ENCODE results near the gene APOD.

APOD gene

DNA sequence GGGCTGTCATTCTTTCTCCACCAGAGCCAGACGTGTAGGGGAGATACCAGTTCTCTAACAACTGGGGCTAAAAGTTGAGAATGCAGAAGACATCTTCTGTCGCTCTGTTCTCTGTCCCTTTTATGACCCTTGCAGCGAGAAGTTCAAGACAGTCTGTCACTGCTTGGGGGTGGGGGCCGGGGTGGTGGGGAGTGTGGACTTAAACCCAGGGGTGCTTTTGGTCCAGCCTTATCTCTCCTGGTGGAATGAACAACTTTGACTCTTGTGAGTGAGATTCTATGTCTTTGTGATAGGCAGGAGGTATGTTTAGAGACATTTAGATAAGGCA is 767 bp upstream of the APOD start:
- DNase-seq: no peak

DNA sequence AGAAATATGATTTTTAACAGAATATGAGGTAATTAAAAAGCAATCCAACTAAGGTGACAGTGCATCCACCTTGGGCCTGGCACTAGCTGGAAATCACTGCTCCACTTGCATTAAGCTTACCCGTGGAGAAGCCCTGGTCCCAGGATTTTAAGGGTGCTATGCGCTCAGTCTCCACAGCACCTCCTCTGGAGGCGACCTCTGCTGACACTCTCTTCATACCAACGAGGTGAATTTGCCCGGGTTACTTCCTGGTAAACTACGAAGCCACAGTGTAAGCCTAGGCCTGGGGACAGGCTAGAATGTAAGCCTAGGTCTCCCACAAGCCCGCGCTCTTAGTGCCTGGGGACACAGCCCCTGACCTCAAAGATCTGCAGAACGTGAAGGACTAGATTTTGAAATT is 793 bp downstream of the APOD start:
- DNase-seq: no peak

DNA sequence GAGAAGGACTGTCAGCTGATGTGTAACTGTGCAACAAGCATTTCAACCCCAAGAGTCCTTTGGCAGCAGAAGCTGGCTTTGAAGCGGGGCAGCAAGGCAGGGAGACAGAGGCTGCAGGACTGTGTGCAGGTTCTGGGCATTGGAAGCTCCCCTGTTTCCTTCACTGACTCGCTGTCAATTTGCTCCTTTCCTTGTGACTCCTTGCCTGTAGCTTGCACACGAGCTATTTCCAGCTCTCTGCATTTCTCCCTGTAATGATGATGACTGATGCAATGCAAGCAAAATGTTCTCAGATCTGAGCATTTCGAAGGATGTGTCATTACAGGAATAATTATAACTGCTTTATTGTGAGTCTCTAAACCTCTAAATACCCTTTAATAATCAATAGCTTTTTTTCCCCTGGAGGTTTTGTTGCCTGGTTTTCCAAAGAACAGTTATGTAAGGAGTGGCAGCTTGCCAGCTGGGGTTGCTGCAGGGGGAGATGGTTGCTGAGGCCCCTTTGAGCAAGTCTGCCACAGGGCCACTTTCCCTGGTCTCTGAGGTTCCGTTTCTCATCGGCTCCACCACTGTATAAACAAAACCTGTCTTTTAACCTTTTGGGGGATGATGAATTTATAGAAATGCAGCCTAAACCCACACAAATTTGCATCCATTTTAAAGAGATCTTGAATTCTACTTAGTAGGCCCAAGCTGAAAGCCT is 2.8 kb downstream of the APOD start:
- DNase-seq: no peak

DNA sequence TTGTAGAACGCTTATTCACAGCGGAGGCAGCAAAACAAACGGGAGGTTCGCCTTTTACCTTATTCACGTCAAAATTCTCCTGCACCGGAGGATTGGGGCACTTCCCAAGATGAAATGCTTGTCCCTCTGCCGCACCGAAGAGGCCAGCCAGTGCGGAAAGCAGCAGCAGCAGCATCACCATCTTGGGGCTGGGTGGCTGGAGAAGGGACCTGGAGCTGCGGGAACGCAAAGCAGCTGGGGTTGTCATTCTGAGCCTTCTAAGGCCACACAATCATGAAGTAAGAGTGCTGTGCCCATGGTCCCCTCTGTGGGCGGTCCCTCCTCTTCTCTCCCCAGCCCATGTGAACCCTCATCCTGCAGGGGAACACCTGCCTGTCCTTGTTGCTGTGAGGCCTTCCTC is 4.5 kb downstream of the APOD start:
- no peak for DNase-seq

DNA sequence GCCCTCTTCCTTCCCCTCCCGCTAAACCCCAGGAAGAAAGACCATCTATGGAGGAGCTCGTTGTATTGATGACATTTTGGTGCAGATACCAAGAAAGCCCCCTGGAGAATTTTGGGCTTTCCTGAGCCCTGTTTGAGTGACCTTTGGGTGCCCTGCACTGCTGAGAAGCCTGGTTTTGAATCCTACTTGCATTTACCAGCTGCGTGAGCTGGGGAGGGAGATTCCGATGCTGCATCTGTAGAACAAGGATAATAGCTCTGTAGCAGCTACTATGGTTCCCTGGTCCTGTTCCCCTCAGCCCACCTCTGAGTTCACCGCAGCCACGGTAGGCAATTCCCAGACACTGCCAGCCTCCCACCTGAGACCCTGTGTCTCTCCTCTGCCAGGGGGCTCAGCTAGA is 5.2 kb downstream of the APOD start:
- DNase-seq: no peak

DNA sequence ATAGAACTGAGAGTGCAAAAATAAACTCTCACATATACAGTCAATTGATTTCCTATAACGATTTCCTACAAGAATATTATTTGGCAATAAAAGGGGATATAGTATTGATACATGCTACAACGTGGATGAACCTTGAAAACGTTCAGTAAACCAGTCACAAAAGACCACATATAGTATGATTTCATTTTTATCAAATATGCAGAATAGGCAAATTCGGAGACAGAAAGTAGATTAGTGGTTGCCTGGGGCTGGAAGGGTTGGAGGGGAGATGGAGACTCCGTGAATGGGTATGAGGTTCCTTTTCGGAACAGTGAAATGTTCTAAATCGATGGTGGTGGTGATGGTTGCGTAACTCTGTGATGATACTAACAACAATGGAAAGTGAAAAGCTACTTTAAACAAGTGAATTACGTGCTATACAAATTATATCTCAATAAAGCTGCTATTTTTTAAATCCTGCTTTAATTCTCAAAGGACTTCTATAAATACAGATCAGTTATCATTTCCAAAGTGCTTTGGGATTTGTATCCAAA is 6.0 kb downstream of the APOD start:
- no peak for DNase-seq

DNA sequence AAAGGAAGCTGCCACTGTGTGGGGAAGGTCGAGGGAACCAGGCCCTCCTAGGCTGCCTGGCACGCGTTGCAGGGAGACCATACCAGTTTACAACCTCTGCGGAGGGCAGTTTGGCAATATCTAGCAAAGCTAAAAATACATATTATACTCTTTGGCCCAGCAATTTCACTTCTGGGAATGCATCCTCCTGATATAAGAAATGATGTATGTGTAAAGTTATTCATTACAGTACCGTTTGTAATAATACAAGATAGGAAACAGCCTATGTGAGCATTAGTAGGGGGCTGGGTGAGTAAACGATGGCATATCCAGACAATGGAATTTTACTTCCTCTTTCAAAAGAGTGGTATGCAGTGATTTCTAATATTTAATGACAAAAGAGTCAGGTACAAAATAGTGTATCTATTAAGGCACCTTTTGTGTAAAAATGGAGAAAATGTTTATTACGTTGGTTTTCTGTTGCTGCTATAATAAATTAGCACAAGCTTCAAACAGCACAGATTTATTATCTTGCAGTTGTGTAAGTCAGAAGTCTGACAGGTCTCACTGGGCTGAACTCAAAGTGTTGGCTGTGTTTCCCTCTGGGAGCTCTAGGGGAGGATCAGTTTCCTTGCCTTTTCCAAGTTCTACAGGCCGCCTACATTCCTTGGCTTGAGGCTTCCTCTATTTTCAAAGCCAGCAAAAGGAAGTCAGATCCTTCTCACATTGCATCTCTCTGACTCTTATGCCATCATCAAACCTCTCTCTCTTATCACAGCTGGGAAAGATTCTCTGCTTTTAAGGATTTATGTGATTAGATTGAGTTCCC is 9.0 kb downstream of the APOD start:
- DNase-seq: no peak

DNA sequence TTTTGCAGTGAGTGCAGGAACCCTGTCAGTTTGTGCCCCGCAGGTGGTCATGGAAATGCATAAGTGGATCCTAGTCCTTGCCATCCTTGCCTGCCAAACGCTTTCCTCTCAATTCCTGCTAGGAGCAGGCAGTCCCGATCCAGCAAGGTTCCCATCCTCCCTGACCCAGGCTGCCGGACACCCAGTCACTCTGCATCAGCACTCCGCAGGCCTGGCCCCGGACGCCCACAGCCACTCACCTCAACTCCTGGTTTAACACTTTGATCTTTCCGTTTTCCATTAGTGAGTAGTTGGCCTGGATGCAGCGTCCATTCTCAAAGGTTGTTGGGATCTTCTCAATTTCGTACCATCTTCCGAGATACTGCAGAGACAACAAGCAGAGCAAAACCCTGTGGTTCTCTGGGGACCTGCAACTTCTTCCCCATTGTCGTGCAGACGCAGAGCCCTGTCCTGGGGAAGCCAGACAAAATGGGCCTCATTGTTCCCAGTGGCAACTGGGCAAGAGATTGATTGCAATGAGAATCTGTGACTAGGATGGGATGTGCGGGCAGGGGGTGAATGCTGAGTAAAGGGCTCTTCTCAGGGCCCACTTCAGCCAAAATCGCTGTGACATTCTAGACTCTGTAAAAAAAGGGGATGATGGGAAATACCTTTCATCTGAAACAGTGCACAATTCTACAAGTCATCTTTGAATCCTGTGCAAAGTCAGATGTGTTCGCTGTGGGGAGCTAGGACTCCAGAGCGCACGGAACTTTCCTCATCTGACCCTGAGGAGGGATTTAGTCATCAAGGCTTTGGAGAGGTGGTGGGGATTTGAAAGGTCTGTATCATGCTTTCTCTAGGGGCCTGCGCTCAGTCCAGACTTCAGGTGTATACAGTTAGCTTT is 9.9 kb downstream of the APOD start:
- DNase-seq: no peak

DNA sequence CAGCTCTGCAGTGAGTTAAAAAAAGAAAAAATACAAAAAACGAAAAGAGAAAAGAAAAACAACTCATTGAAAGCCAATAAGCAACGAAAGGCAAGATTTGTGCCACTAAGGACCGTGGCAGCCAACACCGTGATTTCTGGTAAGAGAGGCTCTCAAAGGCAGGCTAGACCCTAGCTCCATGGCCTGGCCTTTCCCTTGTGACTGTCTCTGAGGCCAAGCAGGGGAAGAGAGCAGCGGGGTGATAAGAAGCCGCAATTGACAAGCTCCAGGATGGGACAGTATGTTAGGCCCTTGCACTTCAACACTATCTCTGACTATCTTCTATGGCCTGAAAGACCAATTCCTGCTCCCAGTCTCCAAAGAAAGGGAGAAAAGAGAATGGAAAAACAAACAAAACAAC is 12.4 kb downstream of the APOD start:
- no peak for DNase-seq

DNA sequence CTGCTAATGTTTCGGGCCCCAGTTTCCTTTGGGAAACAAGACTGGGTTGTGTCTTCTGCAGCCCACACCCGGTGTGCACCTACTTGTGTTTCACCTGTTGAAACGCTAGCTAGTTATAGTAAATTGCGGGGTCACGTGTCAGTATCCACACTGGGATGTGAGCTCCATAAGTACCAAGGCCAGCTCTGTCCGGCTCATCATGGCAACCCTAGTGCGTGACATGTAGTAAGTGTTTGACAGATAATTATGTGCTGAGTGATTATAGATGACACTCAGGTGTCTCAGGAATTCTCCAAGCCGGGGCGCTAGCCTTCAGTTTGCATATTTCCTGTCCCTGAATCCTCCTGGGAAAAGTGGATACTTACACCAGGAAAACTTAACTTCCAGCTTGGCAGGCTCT is 12.8 kb downstream of the APOD start:
- no peak for DNase-seq

DNA sequence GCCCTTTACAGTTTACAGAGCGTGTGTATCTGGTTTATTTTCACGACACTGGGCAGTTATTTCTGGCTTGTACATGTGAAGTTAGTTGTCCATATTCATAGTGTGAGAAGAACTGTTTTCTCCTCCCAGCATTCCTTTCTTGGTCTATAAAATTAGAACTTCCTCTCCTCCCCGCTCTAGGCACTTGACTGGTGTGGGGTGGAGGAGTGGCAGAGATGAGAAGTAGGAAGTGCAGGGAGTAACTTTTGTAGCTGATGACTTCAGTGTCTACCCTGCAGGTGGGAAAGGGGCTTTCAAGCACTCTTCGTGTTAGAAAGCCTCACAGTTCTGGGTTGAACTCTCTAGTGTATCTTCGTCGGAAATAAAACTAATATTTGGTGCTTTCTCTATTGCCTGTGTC is 13.4 kb downstream of the APOD start:
- no peak for DNase-seq

DNA sequence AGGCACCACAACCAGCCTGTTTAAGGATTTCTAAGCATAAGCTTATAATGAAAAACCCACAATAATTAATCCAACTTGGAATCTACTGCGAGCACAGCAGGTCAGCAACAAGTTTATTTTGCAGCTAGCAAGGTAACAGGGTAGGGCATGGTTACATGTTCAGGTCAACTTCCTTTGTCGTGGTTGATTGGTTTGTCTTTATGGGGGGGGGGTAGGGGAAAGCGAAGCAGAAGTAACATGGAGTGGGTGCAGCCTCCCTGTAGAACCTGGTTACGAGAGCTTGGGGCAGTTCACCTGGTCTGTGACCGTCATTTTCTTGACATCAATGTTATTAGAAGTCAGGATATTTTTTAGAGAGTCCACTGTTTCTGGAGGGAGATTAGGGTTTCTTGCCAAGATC is 15.1 kb downstream of the APOD start:
- DNase-seq: no peak

DNA sequence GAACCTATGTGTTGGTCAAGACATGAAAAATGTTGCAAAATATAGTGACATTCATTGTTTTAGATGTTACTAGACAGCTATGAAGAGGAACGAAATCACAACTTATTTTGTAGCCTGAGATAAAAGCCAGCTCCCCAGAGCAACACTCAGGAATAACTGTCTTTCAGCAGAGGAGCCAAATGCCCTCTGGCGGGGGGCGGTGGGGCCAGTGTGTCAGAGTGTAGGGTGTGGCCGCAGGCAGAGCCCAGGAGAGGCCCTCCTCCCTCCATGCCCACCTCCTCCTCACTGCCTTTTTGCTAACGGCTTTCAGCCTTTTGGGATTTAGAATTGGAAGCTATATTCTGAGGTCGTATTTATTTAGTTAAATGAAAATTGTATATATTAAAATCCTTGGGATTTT is 16.9 kb downstream of the APOD start:
- DNase-seq: no peak

DNA sequence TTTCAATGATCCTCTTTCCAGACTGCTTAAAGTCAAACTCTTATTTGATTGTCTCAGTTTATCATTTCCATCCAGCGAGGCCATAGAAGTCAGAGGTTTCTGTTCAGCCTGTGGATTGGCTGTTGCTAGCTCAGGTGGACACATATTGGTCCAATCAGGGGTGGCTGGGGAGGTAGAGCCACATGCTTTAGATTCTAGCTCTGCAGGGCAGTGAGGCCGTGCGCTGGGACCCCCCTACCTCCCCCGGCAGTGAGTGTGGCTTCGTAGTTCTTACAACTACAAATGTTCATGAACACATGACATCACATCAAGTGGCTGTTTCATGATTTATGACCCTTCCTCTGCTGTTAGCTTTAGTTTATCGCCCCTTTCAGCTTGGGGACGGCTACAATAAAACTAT is 18.0 kb downstream of the APOD start:
- no peak for DNase-seq

DNA sequence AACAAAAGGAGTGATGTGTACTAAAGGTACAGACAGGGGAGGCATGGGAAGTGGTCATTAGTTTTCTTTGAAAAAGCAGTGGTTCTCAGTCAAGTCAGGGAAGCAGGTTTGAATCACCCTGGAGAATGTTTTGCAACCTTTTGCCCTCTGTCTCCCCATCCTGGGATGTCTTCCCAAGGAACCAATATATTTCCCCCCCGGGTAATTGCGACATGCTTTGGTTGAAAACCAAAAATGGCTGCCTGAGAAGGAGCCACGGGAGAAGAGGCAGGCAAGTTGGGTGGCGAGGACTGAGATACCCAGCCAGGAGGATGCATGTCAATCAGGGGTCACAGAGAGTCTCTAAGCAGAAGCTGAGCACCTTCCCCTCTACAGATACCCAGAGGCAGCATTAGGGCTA is 20.4 kb downstream of the APOD start:
- DNase-seq: no peak

DNA sequence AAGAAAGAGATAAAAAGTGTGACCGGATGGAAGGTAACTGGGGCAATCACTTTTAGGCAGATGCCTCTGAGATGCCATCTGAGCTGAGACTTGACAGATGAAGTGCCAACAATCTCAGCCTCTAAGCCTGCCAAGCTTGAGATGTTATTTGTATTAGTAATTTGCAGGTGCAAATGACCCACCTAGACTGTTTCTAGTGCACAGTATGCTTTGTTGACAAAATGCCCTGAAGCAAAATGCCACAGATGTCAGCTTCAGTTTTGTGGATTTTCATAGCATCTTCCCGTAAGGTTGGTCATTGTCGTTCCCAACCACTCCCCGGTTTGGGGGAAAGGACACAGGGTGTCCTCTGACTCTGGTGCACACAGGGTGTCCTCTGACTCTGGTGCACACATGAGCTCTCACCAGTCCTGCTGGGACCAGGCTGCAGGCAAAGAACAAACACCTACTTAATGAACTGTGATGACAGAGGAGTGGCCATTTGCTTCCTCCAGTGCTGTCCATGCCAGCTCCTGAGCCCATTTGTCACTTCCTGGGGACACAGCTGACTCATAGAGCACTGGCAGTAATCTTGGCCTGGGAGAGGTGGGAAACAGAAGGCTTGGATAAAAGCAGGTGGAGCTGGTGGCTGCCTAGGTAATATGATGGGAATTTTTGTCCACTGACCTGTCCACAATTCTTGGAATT is 23.9 kb downstream of the APOD start:
- no peak for DNase-seq

DNA sequence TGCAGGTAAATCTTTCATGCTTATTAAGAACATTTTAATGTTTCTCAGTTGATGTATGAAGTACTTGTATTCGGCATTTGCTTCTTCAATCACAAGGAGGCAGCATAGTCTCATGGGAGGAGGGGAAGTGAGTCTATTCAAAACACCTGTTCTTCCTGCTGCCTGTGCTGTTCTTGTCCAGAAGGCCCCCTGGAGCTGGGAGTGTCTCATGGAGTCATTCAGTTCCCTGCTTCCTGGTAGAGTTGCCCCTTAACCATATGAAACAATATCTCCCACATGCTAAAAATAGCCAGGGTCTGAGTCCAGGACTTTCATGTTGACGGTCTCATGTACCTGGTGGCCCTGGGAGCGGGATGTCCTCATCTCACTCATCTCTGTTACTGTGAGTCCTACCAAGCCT is 25.1 kb downstream of the APOD start:
- no peak for DNase-seq

DNA sequence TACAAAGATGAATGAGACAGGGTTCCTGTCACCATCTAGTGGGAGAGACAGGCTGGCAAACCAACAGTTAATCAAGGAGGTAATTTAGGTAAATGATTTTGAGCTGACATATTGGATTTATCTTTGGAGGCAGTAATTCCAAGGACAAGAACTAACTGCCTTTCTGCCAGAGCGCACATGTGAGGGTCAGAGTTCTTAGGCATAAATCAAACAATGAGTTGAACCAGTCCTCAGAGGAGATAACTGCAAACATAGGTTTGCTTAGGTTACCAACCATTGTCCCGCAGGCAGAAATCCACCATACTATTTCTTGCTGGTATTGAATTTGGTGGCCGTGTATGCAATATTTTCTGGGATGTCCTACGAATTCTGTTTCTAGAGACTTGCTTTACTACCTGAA is 26.4 kb downstream of the APOD start:
- DNase-seq: no peak

DNA sequence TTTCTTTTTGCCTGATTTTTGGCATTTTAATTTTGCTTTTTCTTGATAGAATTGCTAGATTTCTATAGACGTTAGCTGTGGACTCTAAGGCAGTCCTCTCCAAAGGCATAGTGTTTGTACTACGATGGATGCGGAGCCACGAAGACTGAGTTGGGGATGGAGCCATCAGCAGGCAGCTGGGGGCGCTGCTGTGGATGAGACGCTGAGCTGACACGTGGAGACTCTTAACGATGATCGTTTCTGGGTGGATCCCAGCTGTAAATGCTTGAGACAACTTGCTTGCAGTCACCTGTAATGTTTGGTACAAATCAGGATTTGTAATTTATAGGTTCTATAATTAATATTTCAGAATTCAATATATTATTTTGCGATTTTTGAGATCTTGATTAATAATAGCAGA is 27.4 kb downstream of the APOD start:
- peak; percentile 43 for DNase-seq

DNA sequence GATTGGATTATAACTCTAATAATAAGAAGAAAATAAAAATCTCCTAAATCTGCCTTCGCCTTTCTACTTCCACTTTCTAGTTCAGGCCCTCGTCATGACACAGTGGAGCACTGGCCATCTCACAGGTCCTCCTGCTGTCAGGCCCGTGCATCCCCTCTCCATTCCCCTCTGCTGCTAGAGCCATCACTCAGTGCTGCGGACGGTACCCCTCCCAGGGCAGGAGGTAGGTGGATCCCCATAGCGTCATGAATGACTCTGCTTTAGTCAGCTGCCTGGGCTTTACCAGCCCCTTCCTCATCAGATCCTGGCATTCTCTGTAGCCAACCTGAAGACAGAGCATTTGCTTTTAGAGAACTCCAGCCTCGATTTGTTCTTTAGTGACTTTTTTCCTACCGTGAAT is 28.6 kb downstream of the APOD start:
- peak; percentile 35 for DNase-seq

DNA sequence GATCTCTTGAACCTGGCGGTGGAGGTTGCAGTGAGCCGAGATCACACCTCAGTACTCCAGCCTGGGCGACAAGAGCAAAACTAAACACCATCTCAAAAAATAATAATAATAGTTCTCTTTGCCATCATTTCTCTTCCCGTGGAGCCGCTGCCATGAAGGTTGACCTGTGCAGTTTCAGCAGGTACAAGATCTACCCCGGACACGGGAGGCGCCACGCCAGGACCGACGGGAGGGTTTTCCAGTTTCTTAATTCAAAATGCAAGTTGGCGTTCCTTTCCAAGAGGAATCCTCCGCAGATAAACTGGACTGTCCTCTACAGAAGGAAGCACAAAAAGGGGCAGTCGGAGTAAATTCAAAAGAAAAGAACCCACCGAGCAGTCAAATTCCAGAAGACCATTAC is 29.3 kb downstream of the APOD start:
- DNase-seq: no peak

DNA sequence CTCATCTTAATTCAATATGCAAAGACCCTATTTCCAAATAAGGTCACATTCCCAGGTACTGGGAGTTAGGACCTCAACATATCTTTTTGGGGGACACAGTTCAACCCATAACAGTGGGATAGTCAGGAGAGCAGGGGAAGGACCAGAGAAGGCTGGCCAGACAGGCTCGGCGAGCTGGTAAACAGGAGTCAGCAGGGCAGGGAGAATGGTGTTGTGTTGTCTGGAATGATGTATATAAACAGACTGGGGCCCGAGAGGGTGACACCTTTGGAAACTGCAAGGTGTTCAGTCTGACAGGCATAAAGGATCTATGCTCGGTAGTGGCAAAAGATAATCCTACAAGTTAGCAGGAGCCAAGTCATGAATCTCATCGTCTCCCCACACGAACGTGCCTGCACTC is 30.5 kb downstream of the APOD start:
- DNase-seq: no peak

DNA sequence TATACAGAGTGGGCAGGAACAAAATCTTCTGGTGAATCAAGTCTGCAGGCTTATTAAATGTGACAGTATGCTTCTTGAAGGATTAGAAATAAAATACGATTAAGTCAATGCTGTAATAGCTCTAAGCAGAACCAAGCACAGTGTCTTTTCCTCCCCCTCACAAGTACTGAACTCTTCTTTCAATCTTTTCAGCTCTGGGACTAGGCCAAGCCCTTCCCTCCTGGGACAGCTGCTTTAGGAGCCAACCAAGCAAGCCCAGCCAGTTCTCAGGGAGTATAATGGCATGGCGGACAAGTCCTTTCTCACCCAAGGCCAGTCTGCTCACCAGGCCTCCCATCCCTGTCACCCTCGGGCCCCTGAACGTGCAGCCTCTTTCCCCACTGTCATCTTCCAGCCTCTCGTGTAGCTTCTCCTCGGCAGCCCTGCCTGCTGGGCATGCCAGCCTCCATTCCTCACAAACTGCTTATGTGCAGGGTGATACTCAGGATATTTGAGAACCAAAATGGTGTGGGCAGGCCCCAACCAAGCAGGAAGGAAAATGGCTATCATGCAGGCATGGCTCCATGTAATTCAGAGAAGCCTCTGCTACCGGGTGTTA is 32.3 kb downstream of the APOD start:
- no peak for DNase-seq

All from stimulated activated CD4-positive, alpha-beta T cell treated with anti-CD3 and anti-CD28 coated beads, Interleukin-1b, Interleukin-23, amount 100 ng/mL, for 48 hours (primary cell).